Measurements from ENCODE around the gene BRF1.

BRF1 gene

DNA sequence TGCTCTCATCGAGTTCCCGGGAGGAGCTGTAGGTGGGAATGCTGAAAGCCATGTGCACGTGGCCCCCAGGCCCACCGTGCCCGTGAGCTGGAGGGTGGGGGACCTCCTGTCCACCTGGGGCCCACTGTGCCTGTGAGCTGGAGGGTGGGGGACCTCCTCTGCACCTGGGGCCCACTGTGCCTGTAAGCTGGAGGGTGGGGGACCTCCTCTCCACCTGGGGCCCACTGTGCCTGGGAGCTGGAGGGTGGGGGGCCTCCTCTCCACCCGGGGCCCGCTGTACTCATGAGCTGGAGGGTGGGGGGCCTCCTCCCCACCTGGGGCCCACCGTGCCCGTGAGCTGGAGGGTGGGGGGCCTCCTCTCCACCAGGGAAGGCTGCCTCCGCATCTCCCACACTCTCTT is 105.8 kb downstream of the BRF1 start:
- no peak for DNase-seq (ENCODE audit: low read depth)

- no peak for DNase-seq (ENCODE audit: low read depth)
Measured at GRCh38 chr14:105193916-105194782, 106.7 kb downstream of the BRF1 start.

- DNase-seq (ENCODE audit: low read depth): no peak
Measured at GRCh38 chr14:105192866-105193731, 107.7 kb downstream of the BRF1 start.

GRCh38 chr14:105187935-105188524 is 112.8 kb downstream of the BRF1 start:
- DNase-seq (ENCODE audit: low read depth): no peak

DNA sequence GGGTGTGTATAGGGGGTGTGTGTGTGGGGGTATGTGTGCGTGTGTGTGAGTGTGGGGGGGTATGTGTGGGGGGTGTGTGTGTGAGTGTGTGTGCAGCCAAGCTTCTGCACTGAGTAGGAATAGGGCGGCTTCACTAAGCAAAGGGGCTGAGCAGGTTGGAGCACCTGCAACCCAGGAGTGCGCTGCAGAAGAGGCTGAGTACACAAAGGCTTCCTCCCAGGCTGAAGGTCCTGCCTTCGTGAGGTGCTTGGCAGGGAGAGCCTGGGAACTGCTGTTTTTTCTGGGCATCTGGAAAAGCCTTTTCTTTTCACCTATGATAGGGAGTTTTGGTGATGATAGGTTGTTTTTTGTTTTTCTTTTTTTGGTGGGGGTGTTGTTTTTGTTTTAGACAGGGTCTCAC is 113.7 kb downstream of the BRF1 start:
- DNase-seq (ENCODE audit: low read depth): no peak

GRCh38 chr14:105185973-105186372 is 114.8 kb downstream of the BRF1 start:
- DNase-seq (ENCODE audit: low read depth): no peak

DNA sequence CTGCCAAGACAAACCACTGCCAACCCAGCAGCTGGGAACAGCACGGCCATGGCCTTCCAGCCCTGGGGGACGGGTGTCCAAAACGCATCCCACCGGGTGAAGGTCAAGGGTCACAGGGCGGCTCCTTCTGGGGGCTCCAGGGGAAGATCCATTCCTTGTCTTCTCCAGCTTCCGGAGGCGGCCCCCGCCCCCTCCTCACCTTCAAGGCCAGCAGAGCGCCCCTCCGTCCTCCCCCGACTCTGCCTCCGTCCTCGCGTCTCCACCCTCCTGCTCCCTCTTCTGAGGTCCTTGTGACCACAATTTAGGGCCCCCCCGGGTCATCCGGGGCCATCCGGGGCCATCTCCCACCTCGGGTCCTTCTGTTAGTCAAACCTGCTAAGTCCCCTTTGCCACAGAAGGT is 115.8 kb downstream of the BRF1 start:
- no peak for DNase-seq (ENCODE audit: low read depth)

- DNase-seq (ENCODE audit: low read depth): no peak
Measured at GRCh38 chr14:105184461-105184860, 116.3 kb downstream of the BRF1 start.

GRCh38 chr14:105182296-105183020 is 118.3 kb downstream of the BRF1 start:
- no peak for DNase-seq (ENCODE audit: low read depth)

GRCh38 chr14:105181549-105182295 is 119.1 kb downstream of the BRF1 start:
- no peak for DNase-seq (ENCODE audit: low read depth)

DNA sequence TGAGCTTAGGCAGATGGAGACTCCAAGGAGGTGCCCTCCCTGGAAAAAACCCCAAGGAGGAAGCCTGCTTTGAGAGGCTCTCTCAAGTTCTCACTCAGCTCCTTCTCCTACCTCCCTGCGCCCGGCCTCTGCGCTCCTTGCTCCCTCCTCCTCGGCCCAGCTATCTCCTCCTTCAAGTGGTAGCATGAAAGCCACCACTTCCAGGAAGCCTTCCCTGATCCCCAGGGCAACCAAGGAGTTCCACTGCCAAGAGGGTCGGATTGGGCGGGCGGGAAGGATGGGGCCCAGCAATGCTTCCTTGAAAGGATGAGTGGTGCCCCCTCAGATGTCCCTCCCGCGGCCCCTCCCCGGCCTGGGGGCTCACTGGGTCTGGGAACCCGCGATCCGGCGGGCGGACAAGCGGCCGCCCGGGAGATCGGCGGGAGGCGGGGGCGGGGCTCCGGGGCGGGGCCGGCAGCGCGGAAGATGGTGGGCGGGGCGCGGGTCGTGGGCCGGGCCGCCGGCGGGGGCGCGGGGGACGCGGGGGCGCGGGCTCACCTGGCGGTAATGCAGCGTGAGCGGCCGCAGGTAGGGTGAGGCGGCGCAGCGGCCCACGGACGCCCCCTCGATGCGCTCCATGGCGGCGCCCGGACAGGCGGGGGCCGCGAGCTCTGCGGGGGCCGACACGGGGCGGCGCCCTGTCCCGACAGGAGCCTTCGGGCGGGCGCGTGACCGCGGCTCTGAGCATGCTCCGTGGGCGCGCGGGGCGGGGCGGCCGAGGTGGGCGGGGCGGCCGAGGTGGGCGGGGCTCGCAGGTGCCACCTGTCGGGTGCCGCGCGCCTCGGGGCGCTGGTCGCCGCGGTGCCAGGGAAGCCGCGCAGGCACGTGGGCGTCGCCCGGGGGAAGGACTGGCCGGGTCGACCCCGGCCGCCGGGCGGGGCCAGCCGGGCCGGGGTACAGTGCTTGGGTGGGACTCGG is 119.9 kb downstream of the BRF1 start, which contains the start of gene NUDT14:
TSS of gene NUDT14 (minus strand) at position 721 of the 957 bp plus-strand sequence. CDS start at position 618, 103 bp downstream.
- no peak for DNase-seq (ENCODE audit: low read depth)

DNA sequence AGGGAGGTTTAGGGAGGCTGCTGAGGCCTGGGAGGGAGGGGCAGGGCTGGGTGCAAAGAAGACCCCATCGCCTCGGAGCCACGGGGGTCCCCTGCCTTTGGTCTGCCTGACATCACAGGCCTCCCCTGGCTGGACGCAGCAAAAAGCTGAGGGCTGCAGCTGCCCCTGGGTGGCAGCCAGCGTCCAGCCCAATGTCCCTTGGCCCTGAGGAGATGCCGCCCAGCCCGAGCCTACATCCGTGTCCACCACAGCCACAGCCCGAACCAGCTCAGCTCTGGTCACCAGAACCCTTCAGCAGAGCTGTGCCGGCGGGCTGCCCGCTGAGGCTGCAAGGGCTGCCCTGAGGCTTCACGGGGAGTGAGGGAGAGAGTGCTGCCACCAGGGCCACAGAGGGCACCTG is 121.6 kb downstream of the BRF1 start:
- no peak for DNase-seq (ENCODE audit: low read depth)

- no peak for DNase-seq (ENCODE audit: low read depth)
Measured at GRCh38 chr14:105178868-105179140, 122.0 kb downstream of the BRF1 start.

- no peak for DNase-seq (ENCODE audit: low read depth)
Measured at GRCh38 chr14:105178069-105178867, 122.5 kb downstream of the BRF1 start.

GRCh38 chr14:105177082-105177481 is 123.7 kb downstream of the BRF1 start:
- DNase-seq (ENCODE audit: low read depth): no peak

DNA sequence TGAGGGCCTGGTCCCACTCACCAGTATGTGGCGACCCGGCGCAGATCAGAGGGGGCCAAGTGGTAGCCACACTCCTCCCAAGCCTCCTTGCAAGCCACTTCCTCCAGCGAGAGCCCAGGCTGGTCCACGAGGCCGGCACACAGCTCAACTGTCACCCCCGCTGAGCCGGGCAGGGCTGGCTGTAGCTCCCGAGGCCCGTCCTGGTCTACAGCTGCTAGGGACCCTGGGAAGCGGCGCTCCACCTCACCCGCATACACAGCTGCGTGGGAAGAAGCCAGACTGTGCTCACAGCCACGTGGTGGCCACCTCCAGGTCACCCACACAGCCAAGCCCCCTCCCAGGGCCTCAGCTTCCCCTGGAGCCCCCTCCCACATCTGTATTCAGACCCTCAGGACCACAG is 124.3 kb downstream of the BRF1 start:
- DNase-seq (ENCODE audit: low read depth): no peak

DNA sequence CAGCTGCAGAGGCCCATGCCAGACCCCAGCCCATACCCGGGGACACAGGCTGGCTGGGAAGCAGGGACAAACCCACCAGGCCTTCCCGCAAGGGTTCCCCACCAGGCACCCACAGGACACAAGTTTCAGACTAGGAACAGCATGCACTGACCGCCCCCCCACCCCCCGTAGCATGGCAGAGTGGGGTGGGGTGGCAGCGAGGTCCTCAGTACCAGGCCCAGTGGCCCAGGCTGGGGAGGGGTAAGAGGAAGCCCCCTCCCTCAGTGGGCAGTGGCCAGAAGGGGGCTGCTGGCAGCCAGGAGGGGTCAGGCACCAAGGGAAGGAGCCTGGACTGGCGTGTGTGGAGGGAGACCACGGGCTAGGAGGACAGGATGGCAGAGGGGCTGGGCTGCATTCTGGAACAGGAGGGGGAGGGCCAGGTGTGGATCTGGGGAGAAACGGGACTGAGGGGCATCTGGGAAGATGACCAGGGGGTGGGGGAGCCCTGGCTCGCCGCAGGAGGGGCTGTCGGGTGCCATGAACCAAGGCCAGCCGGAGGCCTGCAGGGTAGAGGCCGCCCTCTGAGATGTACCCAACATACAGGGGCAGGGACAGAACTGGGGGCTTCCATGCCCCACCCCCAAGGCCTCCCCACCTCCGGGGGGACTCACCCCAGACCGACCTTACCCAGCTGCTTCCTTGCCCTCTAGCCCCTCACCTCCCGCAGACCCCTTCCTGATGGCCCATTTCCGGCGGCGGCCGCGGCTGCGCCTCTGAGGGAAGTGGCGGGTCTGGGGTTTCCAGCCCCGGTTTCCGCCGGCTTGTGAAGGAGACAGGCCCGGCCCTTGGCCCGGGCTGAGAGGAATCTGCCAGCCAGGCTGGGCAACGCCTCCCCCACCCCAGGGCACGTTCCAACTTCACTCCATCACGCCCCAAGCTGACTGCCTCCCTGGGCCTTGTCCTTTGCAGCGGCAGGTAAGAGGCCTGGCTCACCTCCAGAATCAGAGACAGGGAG is 126.6 kb downstream of the BRF1 start:
- DNase-seq (ENCODE audit: low read depth): no peak

DNA sequence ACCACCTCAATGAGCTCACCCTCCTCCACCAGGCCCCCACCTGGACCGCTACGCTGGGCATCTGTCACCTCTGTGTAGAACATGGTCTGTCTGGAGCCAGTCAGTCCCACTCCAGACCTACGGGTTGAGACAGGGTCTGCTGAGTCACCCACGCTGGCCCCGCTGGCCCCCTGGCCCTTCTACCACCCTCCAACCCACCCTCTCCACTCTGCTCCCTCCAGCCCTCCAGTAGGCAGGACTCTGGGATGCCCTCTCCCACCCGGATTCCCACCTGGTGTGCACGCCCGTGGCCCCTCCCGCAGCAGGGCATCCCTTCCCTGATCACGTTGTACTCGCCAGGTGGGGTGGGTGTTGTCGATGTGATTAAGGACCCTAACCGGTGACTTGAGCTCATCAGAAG is 127.7 kb downstream of the BRF1 start:
- DNase-seq (ENCODE audit: low read depth): no peak

All from fibroblast of the conjunctiva (primary cell).